HUES64 (cell line): ENCODE measurements around the gene CFAP298.
"Not testable (repeated sequence)": the region's sequence is repeated elsewhere in the genome, so short reads cannot be mapped to it uniquely, and the experiment has no call there.

Source experiments
- H3K27ac ChIP-seq: 2 replicates; pipeline ENCODE4 v1.7.0; 2013; ENCODE audit warnings: low read depth, low read length, inconsistent platforms
- H3K27me3 ChIP-seq: 2 replicates; pipeline ENCODE4 v1.6.1; 2013; ENCODE audit warnings: mild to moderate bottlenecking, low read length; ENCODE audit not compliant: insufficient read depth
- H3K36me3 ChIP-seq: 2 replicates; pipeline ENCODE4 v1.6.1; 2013; ENCODE audit warnings: mild to moderate bottlenecking, low read length; ENCODE audit not compliant: insufficient read depth
- H3K4me1 ChIP-seq: 2 replicates; pipeline ENCODE4 v1.6.1; 2013; ENCODE audit warnings: mild to moderate bottlenecking, low read length, moderate library complexity; ENCODE audit not compliant: insufficient read depth
- H3K4me3 ChIP-seq: 2 replicates; pipeline ENCODE4 v1.5.1; 2013; ENCODE audit warnings: mild to moderate bottlenecking, low read length, moderate library complexity
- H3K9ac ChIP-seq: 2 replicates; pipeline ENCODE4 v1.6.1; 2013; ENCODE audit warnings: mild to moderate bottlenecking, low read depth, low read length
- H3K9me3 ChIP-seq: 2 replicates; pipeline ENCODE4 v1.6.1; 2013; ENCODE audit warnings: low read depth, low read length; ENCODE audit not compliant: insufficient read depth
- WGBS: fragments of 150-250, 120-280 bp; methylation state at CpG from one replicate; pipeline ENCODE4 v1.1.7; 2013; ENCODE audit warnings: missing lambda C conversion rate; 5-methylcytosine and 5-hydroxymethylcytosine counted together

The CFAP298 gene

GRCh38 chr21:32565856-32566465 is 46.2 kb downstream of the CFAP298 start:
- Histone ChIP-seq H3K27me3 (peaks cover 11% of the 10 kb centered on the region; the same call in 1 of the 2 replicates), H3K4me3 (no peak overlapping the region), H3K9ac (no peak overlapping the region), H3K36me3 (no peaks in the 10 kb centered on the region), H3K9me3 (peaks cover 10% of the 10 kb centered on the region), H3K4me1 (peaks cover 27% of the 10 kb centered on the region), H3K27ac (no peak overlapping the region)
- WGBS, result 100% methylated on average over 2 of the region's 2 CpGs

- WGBS, result 89% methylated on average over 2 of the region's 2 CpGs
- peaks cover 10% of the 10 kb centered on the region for H3K9me3 ChIP-seq
- H3K27ac ChIP-seq, result peak overlapping the region; percentile 96; the same call in 1 of the 2 replicates
- H3K27me3 ChIP-seq, result no peaks in the 10 kb centered on the region
- peaks cover 29% of the 10 kb centered on the region for H3K4me1 ChIP-seq
- H3K36me3 ChIP-seq, result no peaks in the 10 kb centered on the region
- no peak overlapping the region for H3K4me3 ChIP-seq
- H3K9ac ChIP-seq, result no peak overlapping the region
Measured at GRCh38 chr21:32562915-32563314, 49.3 kb downstream of the CFAP298 start.

GRCh38 chr21:32562426-32562825 is 49.8 kb downstream of the CFAP298 start:
- WGBS, result 21% methylated on average over 4 of the region's 5 CpGs
- H3K4me1 ChIP-seq, result peaks cover 29% of the 10 kb centered on the region
- no peaks in the 10 kb centered on the region for H3K27me3 ChIP-seq
- H3K27ac ChIP-seq, result peak overlapping the region; percentile 96
- H3K36me3 ChIP-seq, result no peaks in the 10 kb centered on the region
- H3K9me3 ChIP-seq, result peaks cover 10% of the 10 kb centered on the region
- no peak overlapping the region for H3K4me3 ChIP-seq
- H3K9ac ChIP-seq, result no peak overlapping the region

DNA sequence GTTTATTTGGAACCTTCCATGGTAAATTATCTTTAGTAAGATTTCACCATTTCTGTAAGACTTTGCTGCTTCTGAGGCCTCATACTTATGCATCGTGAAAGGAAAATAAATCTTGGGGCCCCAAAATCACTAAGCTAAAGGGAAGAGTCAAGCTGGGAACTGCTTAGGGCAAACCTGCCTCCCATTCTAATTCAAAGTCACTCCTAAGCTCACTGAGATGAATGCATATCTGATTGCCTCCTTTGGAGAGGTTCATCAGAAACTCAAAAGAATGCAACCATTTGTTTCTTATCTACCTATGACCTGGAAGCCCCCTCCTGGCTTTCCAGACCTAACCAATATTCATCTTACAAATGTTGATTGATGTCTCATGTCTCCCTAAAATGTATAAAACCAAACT is 50.7 kb downstream of the CFAP298 start:
- peaks cover 33% of the 10 kb centered on the region for H3K4me1 ChIP-seq
- peak overlapping the region; percentile 30; the same call in 1 of the 2 replicates for H3K4me3 ChIP-seq
- not testable (repeated sequence) for H3K36me3 ChIP-seq, H3K27me3 ChIP-seq, H3K9me3 ChIP-seq
- H3K27ac ChIP-seq, result peak overlapping the region; percentile 96
- H3K9ac ChIP-seq, result peak overlapping the region; percentile 51; the same call in 1 of the 2 replicates
- 5% methylated on average over 1 of the region's 1 CpG for WGBS

DNA sequence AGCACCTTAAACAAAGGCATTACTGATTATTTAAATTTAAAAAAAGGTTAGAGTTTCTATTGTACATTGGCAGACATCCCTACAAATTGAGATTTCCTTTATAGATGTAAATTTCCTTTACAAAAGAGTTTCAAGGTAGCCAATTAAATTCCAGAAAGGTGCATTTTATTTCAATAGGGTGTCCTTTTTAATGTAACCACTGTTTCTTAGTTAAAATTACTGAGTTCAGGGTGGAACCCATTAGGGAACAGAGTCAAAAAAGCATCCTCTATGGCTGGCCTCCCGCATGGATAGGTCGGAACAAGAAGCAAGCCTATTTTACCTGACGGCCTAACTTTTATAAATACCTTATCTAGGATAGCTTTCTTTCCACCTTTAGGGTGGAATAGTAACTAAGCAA is 51.3 kb downstream of the CFAP298 start:
- Histone ChIP-seq H3K27me3 (no peaks in the 10 kb centered on the region), H3K27ac (peak overlapping the region; percentile 96), H3K9ac (peak overlapping the region; percentile 51; the same call in 1 of the 2 replicates), H3K36me3 (no peaks in the 10 kb centered on the region), H3K4me1 (peaks cover 35% of the 10 kb centered on the region), H3K4me3 (peak overlapping the region; percentile 30; the same call in 1 of the 2 replicates), H3K9me3 (peaks cover 10% of the 10 kb centered on the region)
- 0% methylated on average over 2 of the region's 3 CpGs for WGBS

GRCh38 chr21:32559006-32559610 is 53.1 kb downstream of the CFAP298 start:
- WGBS, result 97% methylated on average over 5 of the region's 6 CpGs
- H3K9ac ChIP-seq, result no peak overlapping the region
- no peaks in the 10 kb centered on the region for H3K36me3 ChIP-seq
- H3K4me3 ChIP-seq, result no peak overlapping the region
- peaks cover 35% of the 10 kb centered on the region for H3K4me1 ChIP-seq
- no peak overlapping the region for H3K27ac ChIP-seq
- H3K9me3 ChIP-seq, result no peaks in the 10 kb centered on the region
- no peaks in the 10 kb centered on the region for H3K27me3 ChIP-seq

GRCh38 chr21:32558106-32558505 is 54.1 kb downstream of the CFAP298 start:
- Histone ChIP-seq H3K4me1 (peaks cover 35% of the 10 kb centered on the region), H3K36me3 (no peaks in the 10 kb centered on the region), H3K4me3 (no peak overlapping the region), H3K27me3 (no peaks in the 10 kb centered on the region), H3K27ac (no peak overlapping the region), H3K9me3 (no peaks in the 10 kb centered on the region), H3K9ac (no peak overlapping the region)
- WGBS, result 95% methylated on average over 3 of the region's 3 CpGs

- H3K4me1 ChIP-seq, result peaks cover 8% of the 10 kb centered on the region
- no peaks in the 10 kb centered on the region for H3K36me3 ChIP-seq
- no peaks in the 10 kb centered on the region for H3K9me3 ChIP-seq
- no peaks in the 10 kb centered on the region for H3K27me3 ChIP-seq
- WGBS, result 96% methylated on average over 4 of the region's 4 CpGs
- H3K27ac ChIP-seq, result no peak overlapping the region
- H3K4me3 ChIP-seq, result no peak overlapping the region
- H3K9ac ChIP-seq, result no peak overlapping the region
Measured at GRCh38 chr21:32554832-32555638, 57.1 kb downstream of the CFAP298 start.

GRCh38 chr21:32549886-32550285 is 62.3 kb downstream of the CFAP298 start:
- H3K9me3 ChIP-seq, result no peaks in the 10 kb centered on the region
- H3K27me3 ChIP-seq, result no peaks in the 10 kb centered on the region
- H3K4me1 ChIP-seq, result no peaks in the 10 kb centered on the region
- H3K36me3 ChIP-seq, result no peaks in the 10 kb centered on the region
- H3K27ac ChIP-seq, result no peak overlapping the region
- 89% methylated on average over 3 of the region's 3 CpGs for WGBS
- no peak overlapping the region for H3K4me3 ChIP-seq
- H3K9ac ChIP-seq, result no peak overlapping the region

- no peaks in the 10 kb centered on the region for H3K27me3 ChIP-seq
- H3K9me3 ChIP-seq, result no peaks in the 10 kb centered on the region
- WGBS, result 91% methylated on average over 1 of the region's 1 CpG
- H3K4me3 ChIP-seq, result no peak overlapping the region
- H3K4me1 ChIP-seq, result no peaks in the 10 kb centered on the region
- H3K36me3 ChIP-seq, result no peaks in the 10 kb centered on the region
- no peak overlapping the region for H3K27ac ChIP-seq
- no peak overlapping the region for H3K9ac ChIP-seq
Measured at GRCh38 chr21:32549440-32549839, 62.7 kb downstream of the CFAP298 start.
